Measurements from ENCODE around the gene CASZ1. TPM values are rescaled to one million over a fixed set of nuclear protein-coding genes. Genes with fewer than 3 reads are reported as not detected.

The CASZ1 gene
- total RNA-seq, 1 donor from 2014 or later, result 5.7 TPM

DNA sequence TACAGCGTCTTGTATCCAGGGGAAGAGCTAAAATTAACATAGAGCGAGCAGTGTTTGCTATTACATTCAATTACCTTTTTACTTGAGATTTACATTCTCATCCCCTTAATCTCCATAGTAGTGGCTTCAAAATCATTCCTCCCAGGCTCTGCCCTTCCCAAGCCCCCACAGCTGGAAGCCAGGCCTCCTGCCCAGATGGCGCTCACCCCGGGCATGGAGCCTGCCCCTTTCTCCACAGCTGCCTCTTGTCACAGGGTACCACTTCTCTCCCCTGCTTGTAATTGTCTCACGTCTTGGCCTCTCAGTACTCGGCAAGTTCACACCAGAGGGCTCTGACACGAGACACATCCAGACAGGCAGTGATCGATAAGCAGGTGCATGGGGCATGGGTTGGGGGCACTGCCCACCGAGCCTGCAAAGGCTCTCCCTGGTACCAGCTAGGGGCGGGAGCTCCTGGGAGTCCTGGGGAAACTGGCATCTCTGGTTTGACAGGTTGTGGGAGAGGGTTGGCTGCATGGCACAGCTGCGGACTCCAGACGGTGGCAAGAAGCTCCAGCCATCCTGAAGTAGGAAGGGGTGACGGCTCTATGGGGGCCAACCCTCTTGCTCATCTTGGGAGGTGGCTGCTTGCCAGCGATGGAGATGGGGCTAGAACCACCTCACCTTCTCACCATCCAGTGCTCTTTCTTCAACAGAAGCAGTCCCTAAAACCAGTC is 20.1 kb downstream of the CASZ1 start:
- no peak for DNase-seq (ENCODE audit: extremely low read depth, low read depth, low spot score)

DNA sequence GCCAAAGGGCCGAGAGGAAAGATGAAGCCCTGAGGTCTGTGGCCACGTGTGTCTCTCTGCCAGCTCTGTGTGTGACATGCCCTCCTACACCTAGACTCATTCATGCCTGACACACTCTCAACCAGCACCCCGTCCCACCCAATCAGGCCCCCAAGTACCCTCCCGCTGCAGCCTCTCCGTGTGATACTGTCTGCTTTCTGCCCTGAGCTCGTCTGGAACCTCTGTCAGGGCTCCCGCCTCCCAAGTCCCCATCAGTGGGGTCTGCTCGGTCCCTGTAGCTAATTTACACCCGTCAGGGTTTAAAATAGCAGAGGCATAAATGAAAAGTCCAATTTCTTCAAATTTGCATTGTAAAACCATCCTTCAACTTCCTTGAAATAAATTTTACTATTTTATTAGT is 20.7 kb downstream of the CASZ1 start:
- no peak for DNase-seq (ENCODE audit: extremely low read depth, low read depth, low spot score)

DNA sequence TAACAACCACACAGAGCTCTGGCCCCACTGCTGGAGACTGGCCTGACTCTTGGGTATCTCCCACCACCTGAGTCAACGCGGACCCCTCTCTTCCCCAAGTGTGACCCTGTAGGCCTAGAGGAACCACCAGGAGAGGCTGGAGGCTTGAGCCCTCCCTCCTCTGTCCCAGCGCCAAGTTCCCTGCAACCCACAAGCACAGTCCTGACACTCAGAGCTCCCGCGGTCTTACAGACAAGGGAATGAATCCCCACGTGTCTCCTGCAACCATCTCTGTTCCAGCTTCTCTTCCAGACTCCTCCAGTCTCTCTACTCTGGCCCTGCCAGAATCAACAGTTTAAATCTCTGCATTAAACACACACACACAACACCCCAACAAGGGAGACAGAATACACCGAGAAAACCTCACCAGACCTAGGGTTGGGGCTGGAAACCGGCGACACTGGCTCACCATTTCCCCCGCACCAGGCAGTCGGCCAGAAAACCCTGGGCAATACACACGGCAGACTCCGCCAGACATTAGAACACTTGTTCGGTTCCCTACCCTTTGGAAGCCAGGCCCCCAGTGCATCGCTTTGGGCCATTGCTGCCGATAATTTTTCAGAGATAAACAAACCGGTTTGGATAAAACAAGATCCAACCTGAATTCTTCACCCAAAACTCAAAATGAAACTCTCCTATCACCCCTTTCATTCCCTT is 21.7 kb downstream of the CASZ1 start:
- no peak for DNase-seq (ENCODE audit: extremely low read depth, low read depth, low spot score)

DNA sequence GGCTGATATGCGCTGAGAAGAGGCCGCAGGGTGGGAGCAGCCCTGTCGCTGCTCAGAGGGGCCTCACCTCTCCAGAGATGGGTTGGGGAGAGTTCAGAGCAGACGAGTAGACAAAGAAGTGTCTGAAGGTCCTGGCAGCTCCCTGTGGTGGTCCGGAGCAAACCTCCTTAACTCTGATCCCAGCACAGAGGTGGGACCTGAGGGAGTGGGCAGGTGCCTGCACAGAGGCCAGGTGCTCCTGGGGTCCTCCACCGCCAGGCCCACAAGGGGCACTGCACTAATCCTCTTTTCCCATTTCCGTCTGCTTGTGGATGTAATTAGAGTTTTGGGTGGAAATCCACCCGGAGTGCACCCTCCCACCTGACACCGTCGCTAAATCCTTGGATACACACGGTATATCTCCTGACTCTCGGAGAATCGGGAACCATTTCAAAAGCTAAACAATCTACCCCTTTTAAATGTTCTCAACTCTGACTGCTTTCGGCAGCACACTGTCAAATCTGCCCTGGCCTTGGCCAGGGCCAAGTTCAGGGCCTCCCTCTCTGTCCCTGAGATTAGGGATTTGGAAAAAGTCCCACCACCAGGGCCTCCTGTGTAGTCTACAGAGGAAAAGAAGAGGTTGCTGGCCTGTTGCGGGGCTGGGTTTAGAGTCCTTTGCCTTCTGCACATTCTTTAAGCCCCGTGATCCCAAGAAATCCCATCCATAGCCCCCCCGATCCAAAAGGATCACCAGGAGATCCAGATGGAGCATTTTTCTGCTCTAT is 22.4 kb downstream of the CASZ1 start:
- DNase-seq (ENCODE audit: extremely low read depth, low read depth, low spot score), result no peak

DNA sequence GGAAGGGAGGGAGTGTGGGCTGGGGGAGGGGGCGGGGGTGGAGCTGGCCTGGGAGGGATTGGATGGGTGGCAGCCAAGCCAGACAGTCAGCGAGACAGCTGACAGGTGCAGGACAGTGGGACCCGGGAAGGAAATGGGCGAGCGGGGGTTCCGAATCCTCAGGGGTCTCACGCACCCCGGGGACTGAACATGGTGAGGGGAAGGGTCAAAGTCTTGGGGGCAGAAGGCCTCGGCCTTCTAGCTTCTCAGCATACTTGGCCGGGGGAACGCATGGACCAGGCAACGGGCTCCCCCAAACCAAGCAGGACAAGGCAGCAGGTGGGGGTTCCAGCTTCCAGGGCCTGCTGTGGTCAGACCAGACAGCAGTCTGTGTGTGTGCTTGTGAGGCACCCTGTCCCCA is 23.1 kb downstream of the CASZ1 start:
- no peak for DNase-seq (ENCODE audit: extremely low read depth, low read depth, low spot score)

DNA sequence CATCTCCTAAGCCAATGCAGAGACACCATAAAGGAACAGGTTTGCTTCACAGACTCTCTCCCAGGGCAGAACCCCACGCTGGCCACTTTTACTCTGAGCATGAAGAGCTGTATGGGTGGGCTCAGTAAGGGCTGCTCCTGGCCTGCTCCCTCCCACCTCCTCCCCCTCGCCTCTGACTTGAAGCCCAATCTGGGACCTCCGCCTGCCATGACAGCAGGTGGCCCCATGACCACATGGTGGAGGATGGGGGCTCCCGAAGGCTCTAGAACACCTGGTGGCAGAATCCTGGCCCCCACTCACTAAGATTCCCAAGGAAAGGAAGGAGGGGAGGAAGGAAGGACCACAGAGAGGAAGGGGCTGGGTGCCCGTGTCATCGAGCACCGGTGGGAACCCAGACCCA is 23.7 kb downstream of the CASZ1 start:
- DNase-seq (ENCODE audit: extremely low read depth, low read depth, low spot score), result no peak

DNA sequence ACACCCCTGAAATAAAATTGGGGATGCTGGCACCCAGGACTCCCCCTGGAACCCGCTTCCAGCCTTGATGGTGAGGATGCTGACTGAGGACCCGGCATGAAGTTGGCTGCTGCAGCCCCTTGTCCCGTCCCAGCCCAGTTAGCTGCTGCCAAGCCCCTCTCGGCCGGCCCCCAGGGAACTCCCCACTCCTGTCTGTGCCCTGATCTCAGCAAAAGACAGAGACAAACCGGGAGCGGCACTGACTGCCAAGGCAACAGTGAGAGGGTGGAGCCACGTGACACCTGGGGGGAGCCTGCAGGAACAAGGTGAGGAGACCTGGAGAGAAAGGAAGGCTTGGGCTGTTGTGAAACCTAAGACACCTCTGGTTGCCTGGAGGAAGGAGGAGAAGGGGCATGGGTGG is 24.7 kb downstream of the CASZ1 start:
- DNase-seq (ENCODE audit: extremely low read depth, low read depth, low spot score), result no peak

GRCh38 chr1:10768552-10768951 is 27.9 kb downstream of the CASZ1 start:
- DNase-seq (ENCODE audit: extremely low read depth, low read depth, low spot score), result no peak

DNA sequence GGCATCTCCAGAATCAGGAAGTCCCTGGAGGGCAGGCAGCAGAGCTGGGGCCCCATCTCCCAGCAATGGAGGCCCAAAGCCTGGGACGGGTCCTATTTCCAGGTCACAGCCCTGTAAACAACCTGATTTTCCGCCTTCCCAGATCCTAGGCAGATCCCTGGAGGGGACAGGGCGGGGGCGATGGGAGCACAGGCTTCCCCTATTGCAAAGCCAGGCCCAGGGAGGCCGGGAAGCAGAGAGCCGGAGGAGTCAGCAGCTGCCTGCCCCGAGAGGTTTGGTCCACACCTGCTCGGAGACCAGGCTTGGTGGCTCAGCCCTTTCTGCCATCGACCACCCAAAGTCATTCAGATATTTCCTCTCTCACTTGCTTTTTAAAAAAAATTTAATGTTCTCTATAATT is 29.2 kb downstream of the CASZ1 start:
- DNase-seq (ENCODE audit: extremely low read depth, low read depth, low spot score), result no peak

GRCh38 chr1:10765734-10766478 is 30.5 kb downstream of the CASZ1 start:
- DNase-seq (ENCODE audit: extremely low read depth, low read depth, low spot score), result no peak

- DNase-seq (ENCODE audit: extremely low read depth, low read depth, low spot score), result no peak
Observed at GRCh38 chr1:10765304-10765703, 31.1 kb downstream of the CASZ1 start.

DNA sequence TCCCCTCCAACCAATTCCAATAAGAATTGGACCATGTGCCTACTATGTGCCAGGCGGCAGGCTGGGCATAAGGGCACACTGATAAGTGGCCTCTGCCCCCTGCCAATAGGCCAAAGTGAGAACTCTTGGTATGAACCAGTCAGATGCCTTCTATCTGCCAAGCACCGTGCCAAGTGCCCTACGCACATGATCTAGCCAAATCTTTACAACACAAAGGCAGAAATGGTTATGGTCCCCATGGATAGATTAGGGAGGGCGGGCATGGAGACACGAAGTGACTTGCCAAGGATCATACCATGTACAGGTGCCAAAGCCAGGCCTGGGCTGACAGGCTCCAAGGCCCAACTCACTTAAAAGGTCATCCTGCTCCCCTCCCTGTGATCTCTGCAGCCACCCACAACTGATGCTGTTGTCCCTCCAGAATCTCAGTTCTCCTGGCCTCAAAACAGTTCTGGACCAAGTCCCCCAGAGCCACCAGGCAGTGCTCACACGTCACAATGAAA is 32.1 kb downstream of the CASZ1 start:
- no peak for DNase-seq (ENCODE audit: extremely low read depth, low read depth, low spot score)

DNA sequence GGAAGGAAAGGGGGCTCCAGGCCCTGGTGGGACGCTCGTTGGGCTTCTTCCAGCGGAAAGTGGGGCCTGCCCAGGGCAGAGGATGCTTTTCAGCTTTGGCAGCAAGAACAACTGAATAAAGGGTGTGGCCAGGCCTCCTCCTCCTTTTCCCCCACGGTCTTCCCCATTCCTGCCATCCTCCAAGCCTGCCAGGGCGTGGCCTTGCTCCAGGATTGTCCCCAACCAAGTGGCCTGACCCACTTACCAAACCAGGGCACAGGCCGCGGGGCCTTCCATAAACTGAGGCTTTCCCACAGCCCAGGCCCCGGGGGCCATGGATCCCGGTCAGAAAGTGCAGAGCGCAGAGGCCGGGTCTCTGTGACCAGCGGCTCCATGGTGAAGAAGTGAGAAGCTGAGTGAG is 33.6 kb downstream of the CASZ1 start:
- DNase-seq (ENCODE audit: extremely low read depth, low read depth, low spot score), result no peak

GRCh38 chr1:10762153-10762523 is 34.3 kb downstream of the CASZ1 start:
- DNase-seq (ENCODE audit: extremely low read depth, low read depth, low spot score), result no peak

DNA sequence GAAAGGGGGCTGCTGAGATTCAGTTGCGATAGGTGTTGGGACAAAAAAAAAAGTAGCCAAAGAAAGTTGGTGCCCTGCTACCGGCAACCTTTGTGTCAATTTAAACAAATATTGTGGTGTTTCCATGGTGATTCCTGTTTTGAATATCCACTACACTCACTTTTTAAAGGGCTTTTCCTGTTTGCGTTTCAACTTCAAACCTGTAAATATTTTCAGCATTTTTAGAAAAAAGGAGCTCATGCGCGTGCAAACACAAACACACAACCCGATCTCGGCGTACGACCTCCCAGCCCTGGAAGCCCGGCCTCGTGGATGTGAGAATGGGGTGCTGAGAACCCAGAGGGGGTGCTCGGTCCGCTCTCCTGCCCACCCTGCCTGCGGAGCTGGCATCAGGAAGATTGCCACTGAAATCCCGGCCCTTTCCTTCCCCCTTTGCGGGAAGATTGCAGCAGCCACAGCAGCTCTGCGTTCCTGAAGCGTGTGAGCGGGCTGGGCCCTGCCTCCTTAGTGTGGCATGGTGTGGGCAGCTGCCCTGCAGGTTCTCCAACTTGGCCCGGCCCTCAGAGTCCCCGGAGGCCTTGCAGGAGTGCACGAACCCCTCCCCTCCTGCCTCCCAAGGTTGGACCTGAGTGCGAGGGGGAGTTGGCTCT is 34.8 kb downstream of the CASZ1 start:
- DNase-seq (ENCODE audit: extremely low read depth, low read depth, low spot score), result peak; percentile 36

DNA sequence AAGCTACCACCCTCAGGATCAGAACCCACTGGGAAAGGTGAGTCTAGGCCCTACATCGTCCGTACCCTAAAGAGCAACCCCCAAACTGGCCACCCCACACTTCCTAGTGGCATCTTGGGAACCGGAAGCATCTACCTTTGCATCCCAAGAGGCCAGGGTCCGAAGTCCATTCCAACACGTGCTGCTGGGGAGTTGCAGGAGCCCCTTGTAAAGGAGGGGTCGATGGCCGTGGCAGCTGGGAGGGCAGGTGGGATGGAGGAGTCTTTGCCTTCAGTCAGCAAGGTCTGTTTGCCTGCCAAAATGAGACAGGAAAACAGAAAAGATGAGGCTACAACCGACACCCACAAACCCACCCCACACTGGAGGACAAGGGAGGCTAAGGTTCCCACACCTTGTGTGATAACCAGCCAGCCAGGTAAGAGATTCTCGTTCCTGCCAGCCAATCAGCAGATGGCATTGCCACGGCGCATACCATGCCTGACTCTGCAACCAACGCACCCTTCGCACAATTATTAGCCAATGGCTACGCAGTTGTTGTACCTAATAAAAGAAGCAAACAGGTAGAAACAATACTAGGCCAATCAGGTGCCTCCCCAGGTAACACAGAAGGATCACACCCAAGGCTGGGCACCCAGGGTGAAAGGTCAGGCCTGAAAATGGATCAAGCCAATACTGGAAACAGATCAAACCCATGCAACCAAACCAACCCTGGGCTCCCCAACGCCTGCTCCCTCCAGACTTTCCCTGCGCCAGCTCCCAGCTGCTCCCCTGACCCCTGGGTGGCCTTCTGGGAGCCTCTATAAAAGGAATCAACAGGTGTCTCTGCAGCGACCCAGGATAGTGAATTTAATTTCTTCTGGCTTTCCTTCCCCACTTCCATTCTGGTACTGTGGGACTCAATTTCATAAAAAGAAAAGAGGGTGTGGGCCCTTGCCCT is 35.6 kb downstream of the CASZ1 start:
- DNase-seq (ENCODE audit: extremely low read depth, low read depth, low spot score), result no peak

- DNase-seq (ENCODE audit: extremely low read depth, low read depth, low spot score), result no peak
Observed at GRCh38 chr1:10759413-10760200, 36.8 kb downstream of the CASZ1 start.

- no peak for DNase-seq (ENCODE audit: extremely low read depth, low read depth, low spot score)
Observed at GRCh38 chr1:10756842-10757241, 39.6 kb downstream of the CASZ1 start.
